SK-N-SH (cell line): Measurements from ENCODE around the gene LGALS13. TPM values are rescaled to one million over a fixed set of nuclear protein-coding genes. Genes with fewer than 3 reads are reported as not detected.

ENCODE experiments used
- CTCF ChIA-PET: fragments of 300-600, 350-600 bp; formaldehyde crosslinking; extraction: SDS; loops from one replicate; lab custom pipeline; 2021; lab: Yijun Ruan, JAX
- POLR2A ChIA-PET: fragments of 350-600 bp; sonication (Branson Sonifier 250); formaldehyde crosslinking; extraction: SDS; loops from one replicate; lab custom pipeline; 2020; ENCODE audit warnings: antibody characterized with exemption, inconsistent platforms; lab: Yijun Ruan, JAX
- DNase-seq: peaks from one replicate; pipeline ENCODE4 v3.0.0; 2012
- H2AFZ ChIP-seq: fragments of 200-600 bp; sonication (generic); 2 replicates; pipeline ENCODE4 v1.8.1; 2016; ENCODE audit warnings: antibody characterized with exemption, mild to moderate bottlenecking, low read depth
- H3F3A ChIP-seq: fragments of 200-600 bp; sonication (generic); replicated peaks from 2 replicates; pipeline ENCODE3; 2016; ENCODE audit warnings: antibody characterized with exemption, mild to moderate bottlenecking; ENCODE audit not compliant: insufficient read depth
- H3K27ac ChIP-seq, 2 experiments: fragments of 200-500 bp in 1 of 2; fragments of 200-600 bp in 1 of 2; sonication (Bioruptor generic) in 1 of 2; sonication (generic), shearing (Covaris generic) in 1 of 2; 2 replicates each; pipeline versions ENCODE4 v1.5.1 to v1.6.1; 2014 to 2016; ENCODE audit warnings: low read depth in 2 of 2, inconsistent platforms in 1 of 2, low read length in 1 of 2, mild to moderate bottlenecking in 1 of 2, mixed read lengths in 1 of 2
- H3K27me3 ChIP-seq: fragments of 200-600 bp; sonication (generic), shearing (Covaris generic); 2 replicates; pipeline ENCODE4 v1.6.1; 2016; ENCODE audit warnings: mixed run types; ENCODE audit not compliant: insufficient read depth
- H3K36me3 ChIP-seq, 2 experiments: fragments of 200-500 bp in 1 of 2; fragments of 200-600 bp in 1 of 2; sonication (Bioruptor generic) in 1 of 2; sonication (generic) in 1 of 2; replicated peaks in 1 of 2; 2 replicates each; pipeline versions ENCODE3 to v1.5.1; 2014 to 2016; ENCODE audit warnings: low read length in 1 of 2, mild to moderate bottlenecking in 1 of 2; ENCODE audit not compliant: insufficient read depth in 2 of 2, control insufficient read depth in 1 of 2
- H3K4me1 ChIP-seq, 2 experiments: fragments of 200-500 bp in 1 of 2; fragments of 200-600 bp in 1 of 2; sonication (Bioruptor generic) in 1 of 2; sonication (generic), shearing (Covaris generic) in 1 of 2; 2 replicates each; pipeline versions ENCODE4 v1.5.1 to v1.6.1; 2014 to 2016; ENCODE audit warnings: low read depth in 1 of 2, low read length in 1 of 2, mixed run types in 1 of 2; ENCODE audit not compliant: insufficient read depth in 2 of 2, control insufficient read depth in 1 of 2
- H3K4me2 ChIP-seq: fragments of 200-600 bp; sonication (generic), shearing (Covaris generic); 2 replicates; pipeline ENCODE4 v1.6.1; 2017; ENCODE audit warnings: mixed run types
- H3K4me3 ChIP-seq, 2 experiments: fragments of 200-500 bp in 1 of 2; fragments of 200-600 bp in 1 of 2; sonication (Bioruptor generic) in 1 of 2; sonication (generic), shearing (Covaris generic) in 1 of 2; 2 replicates each; pipeline versions ENCODE4 v1.5.1 to v1.8.1; 2014 to 2016; ENCODE audit warnings: low read depth in 2 of 2, inconsistent platforms in 1 of 2, low read length in 1 of 2, mild to moderate bottlenecking in 1 of 2, mixed read lengths in 1 of 2, moderate library complexity in 1 of 2
- H3K79me2 ChIP-seq: fragments of 200-600 bp; sonication (generic); 2 replicates; pipeline ENCODE4 v1.8.1; 2017; ENCODE audit warnings: mild to moderate bottlenecking; ENCODE audit not compliant: insufficient read depth
- H3K9ac ChIP-seq: fragments of 200-600 bp; sonication (generic); 2 replicates; pipeline ENCODE4 v1.6.1; 2017; ENCODE audit warnings: mixed run types
- H3K9me2 ChIP-seq: fragments of 200-600 bp; sonication (generic); 2 replicates; pipeline ENCODE4 v1.6.1; 2017; ENCODE audit warnings: mixed run types
- H3K9me3 ChIP-seq: fragments of 200-600 bp; sonication (generic); 2 replicates; pipeline ENCODE4 v1.6.1; 2017; ENCODE audit warnings: mixed run types, mild to moderate bottlenecking, moderate library complexity
- H4K20me1 ChIP-seq: fragments of 200-600 bp; sonication (generic); 2 replicates; pipeline ENCODE4 v1.6.1; 2017; ENCODE audit warnings: mild to moderate bottlenecking, mixed run types; ENCODE audit not compliant: insufficient read depth
- CHD2 ChIP-seq: fragments of 150-350 bp; IDR thresholded peaks from 2 replicates; pipeline ENCODE4 v1.6.1; 2018; ENCODE audit warnings: low read length; ENCODE audit not compliant: partially characterized antibody
- ELF1 ChIP-seq: IDR thresholded peaks from 2 replicates; pipeline ENCODE4 v1.4.0; 2012
- FOXJ3 ChIP-seq: sonication (generic); formaldehyde crosslinking; IDR thresholded peaks from 2 replicates; pipeline ENCODE4 v1.5.1; 2020; ENCODE audit warnings: mild to moderate bottlenecking, missing genetic modification reagents
- NRF1 ChIP-seq: IDR thresholded peaks from 2 replicates; pipeline ENCODE4 v1.6.1; 2012; ENCODE audit warnings: low read depth, mild to moderate bottlenecking, low read length
- POLR2AphosphoS5 ChIP-seq: IDR thresholded peaks from 2 replicates; pipeline ENCODE4 v1.6.1; 2012; ENCODE audit warnings: low read depth, low read length
- RAD21 ChIP-seq: IDR thresholded peaks from 2 replicates; pipeline ENCODE4 v1.6.1; 2012; ENCODE audit warnings: mild to moderate bottlenecking, low read length
- RCOR1 ChIP-seq: fragments of 150-350 bp; IDR thresholded peaks from 2 replicates; pipeline ENCODE4 v1.6.1; 2017; ENCODE audit warnings: antibody characterized with exemption, low read length
- WGBS: methylation state at CpG from one replicate; pipeline ENCODE4 v1.1.6; 2017; ENCODE audit warnings: low lambda C conversion rate; 5-methylcytosine and 5-hydroxymethylcytosine counted together
- polyA plus RNA-seq, 3 experiments: library from polyadenylated mRNA; depleted of rRNA; stranded (reverse); fragments of >200 nt; gene quantifications; 2 replicates each; pipeline ENCODE4 v1.2.3, GENCODE V29; 2012
- TF ChIP-seq, protein P1 (sequence below): IDR thresholded peaks from 2 replicates; pipeline ENCODE4 v1.6.1; 2012; ENCODE audit warnings: mild to moderate bottlenecking, low read depth, low read length, moderate library complexity
- TF ChIP-seq, protein P2 (sequence below): fragments of 200-600 bp; sonication (generic); IDR thresholded peaks from 2 replicates; pipeline ENCODE4 v1.6.1; 2017; ENCODE audit warnings: antibody characterized with exemption, mild to moderate bottlenecking, moderate library complexity
- TF ChIP-seq, protein P3 (sequence below): IDR thresholded peaks from 2 replicates; pipeline ENCODE4 v1.4.0; 2012; ENCODE audit warnings: low read depth

The LGALS13 gene
- polyA plus RNA-seq, 1 of the 3 experiments (the other 2 are of a cell fraction) = not detected

DNA sequence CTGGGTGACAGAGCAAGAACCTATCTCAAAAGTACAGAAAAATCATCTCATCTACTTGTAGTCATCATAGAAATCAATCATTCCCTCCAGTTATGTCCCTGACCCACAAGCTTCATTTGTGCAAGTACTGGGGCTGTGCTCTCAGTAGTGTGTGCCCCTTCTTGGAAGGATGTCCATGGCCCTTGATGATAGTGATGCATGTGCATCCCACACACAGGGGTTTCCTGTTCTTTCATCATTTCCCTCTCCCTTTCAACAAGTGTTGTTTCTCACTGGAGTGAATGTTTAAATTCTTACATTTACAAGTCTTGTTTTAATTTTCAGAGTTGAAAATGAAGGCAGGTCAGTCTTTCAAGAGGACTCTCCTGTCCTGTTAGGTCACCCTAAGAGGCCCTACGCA is 1.5 kb downstream of the LGALS13 start:
- Histone ChIP-seq H3K27me3 (peaks cover 8% of the 10 kb centered on the region; the same call in 1 of the 2 replicates), H3K9me2 (no peaks in the 10 kb centered on the region), H2AFZ (no peak overlapping the region), H3F3A (no peaks in the 10 kb centered on the region), H3K9ac (no peak overlapping the region), H3K4me1 (no peaks in the 10 kb centered on the region), H4K20me1 (no peaks in the 10 kb centered on the region), H3K79me2 (no peaks in the 10 kb centered on the region), H3K36me3 (no peaks in the 10 kb centered on the region), H3K27ac (no peak overlapping the region), H3K9me3 (no peaks in the 10 kb centered on the region), H3K4me3 (no peak overlapping the region), H3K4me2 (no peak overlapping the region)
- CTCF ChIA-PET = no interaction called here
- 11% methylated on average over 1 of the region's 1 CpG for WGBS
- TF ChIP-seq, protein P1, sequence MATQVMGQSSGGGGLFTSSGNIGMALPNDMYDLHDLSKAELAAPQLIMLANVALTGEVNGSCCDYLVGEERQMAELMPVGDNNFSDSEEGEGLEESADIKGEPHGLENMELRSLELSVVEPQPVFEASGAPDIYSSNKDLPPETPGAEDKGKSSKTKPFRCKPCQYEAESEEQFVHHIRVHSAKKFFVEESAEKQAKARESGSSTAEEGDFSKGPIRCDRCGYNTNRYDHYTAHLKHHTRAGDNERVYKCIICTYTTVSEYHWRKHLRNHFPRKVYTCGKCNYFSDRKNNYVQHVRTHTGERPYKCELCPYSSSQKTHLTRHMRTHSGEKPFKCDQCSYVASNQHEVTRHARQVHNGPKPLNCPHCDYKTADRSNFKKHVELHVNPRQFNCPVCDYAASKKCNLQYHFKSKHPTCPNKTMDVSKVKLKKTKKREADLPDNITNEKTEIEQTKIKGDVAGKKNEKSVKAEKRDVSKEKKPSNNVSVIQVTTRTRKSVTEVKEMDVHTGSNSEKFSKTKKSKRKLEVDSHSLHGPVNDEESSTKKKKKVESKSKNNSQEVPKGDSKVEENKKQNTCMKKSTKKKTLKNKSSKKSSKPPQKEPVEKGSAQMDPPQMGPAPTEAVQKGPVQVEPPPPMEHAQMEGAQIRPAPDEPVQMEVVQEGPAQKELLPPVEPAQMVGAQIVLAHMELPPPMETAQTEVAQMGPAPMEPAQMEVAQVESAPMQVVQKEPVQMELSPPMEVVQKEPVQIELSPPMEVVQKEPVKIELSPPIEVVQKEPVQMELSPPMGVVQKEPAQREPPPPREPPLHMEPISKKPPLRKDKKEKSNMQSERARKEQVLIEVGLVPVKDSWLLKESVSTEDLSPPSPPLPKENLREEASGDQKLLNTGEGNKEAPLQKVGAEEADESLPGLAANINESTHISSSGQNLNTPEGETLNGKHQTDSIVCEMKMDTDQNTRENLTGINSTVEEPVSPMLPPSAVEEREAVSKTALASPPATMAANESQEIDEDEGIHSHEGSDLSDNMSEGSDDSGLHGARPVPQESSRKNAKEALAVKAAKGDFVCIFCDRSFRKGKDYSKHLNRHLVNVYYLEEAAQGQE = no peak
- TF ChIP-seq ELF1 = no peak
- TF ChIP-seq CHD2 = no peak
- no peak for TF ChIP-seq NRF1
- no peak for TF ChIP-seq FOXJ3 (CRISPR knock-in tag)
- TF ChIP-seq, protein P2, sequence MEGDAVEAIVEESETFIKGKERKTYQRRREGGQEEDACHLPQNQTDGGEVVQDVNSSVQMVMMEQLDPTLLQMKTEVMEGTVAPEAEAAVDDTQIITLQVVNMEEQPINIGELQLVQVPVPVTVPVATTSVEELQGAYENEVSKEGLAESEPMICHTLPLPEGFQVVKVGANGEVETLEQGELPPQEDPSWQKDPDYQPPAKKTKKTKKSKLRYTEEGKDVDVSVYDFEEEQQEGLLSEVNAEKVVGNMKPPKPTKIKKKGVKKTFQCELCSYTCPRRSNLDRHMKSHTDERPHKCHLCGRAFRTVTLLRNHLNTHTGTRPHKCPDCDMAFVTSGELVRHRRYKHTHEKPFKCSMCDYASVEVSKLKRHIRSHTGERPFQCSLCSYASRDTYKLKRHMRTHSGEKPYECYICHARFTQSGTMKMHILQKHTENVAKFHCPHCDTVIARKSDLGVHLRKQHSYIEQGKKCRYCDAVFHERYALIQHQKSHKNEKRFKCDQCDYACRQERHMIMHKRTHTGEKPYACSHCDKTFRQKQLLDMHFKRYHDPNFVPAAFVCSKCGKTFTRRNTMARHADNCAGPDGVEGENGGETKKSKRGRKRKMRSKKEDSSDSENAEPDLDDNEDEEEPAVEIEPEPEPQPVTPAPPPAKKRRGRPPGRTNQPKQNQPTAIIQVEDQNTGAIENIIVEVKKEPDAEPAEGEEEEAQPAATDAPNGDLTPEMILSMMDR = no peak
- TF ChIP-seq POLR2AphosphoS5 = no peak
- TF ChIP-seq, protein P3, sequence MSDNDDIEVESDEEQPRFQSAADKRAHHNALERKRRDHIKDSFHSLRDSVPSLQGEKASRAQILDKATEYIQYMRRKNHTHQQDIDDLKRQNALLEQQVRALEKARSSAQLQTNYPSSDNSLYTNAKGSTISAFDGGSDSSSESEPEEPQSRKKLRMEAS = no peak
- DNase-seq = no peak
- POLR2A ChIA-PET = no interaction called here

DNA sequence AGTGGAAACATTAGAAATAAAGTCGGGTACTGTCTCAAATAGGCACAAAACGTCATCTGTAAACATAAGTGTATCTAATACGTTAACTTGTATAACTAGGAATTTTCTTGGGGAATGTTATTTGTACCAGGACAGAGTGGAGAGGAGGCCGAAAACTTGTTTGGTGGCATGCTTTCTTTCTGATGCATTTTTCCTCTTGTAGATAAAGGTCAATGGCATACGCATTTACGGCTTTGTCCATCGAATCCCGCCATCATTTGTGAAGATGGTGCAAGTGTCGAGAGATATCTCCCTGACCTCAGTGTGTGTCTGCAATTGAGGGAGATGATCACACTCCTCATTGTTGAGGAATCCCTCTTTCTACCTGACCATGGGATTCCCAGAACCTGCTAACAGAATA is 4.7 kb downstream of the LGALS13 start:
- no peaks in the 10 kb centered on the region for H4K20me1 ChIP-seq
- H3K9me3 ChIP-seq = no peaks in the 10 kb centered on the region
- no peaks in the 10 kb centered on the region for H3K36me3 ChIP-seq
- no peaks in the 10 kb centered on the region for H3K4me1 ChIP-seq
- H3K27me3 ChIP-seq = peaks cover 8% of the 10 kb centered on the region; the same call in 1 of the 2 replicates
- no peak overlapping the region for H3K4me3 ChIP-seq
- H2AFZ ChIP-seq = no peak overlapping the region
- H3K9me2 ChIP-seq = no peaks in the 10 kb centered on the region
- no peak overlapping the region for H3K27ac ChIP-seq
- DNase-seq = no peak
- WGBS = 19% methylated on average over 9 of the region's 9 CpGs
- H3K9ac ChIP-seq = no peak overlapping the region
- ChIA-PET CTCF (no interaction called here), POLR2A (no interaction called here)
- H3F3A ChIP-seq = no peaks in the 10 kb centered on the region
- H3K79me2 ChIP-seq = no peaks in the 10 kb centered on the region
- H3K4me2 ChIP-seq = no peak overlapping the region
- no peak for TF ChIP-seq RAD21
- no peak for TF ChIP-seq RCOR1
